Nephron progenitor cell (in vitro differentiated cells): Measurements from ENCODE around the gene MCM3.

Experiments
- DNase-seq: peaks from one replicate; pipeline ENCODE4 v3.0.0; 2021
- H3K27ac Mint-ChIP-seq: 2 replicates; pipeline ENCODE4 v1.8.0; 2021; ENCODE audit warnings: mild to moderate bottlenecking, moderate library complexity, mixed read lengths
- H3K27me3 Mint-ChIP-seq: 2 replicates; pipeline ENCODE4 v1.8.0; 2021; ENCODE audit warnings: mild to moderate bottlenecking, low read depth, mixed read lengths; ENCODE audit not compliant: poor library complexity
- H3K36me3 Mint-ChIP-seq: 2 replicates; pipeline ENCODE4 v1.8.0; 2021; ENCODE audit warnings: low read depth, mixed read lengths
- H3K4me1 Mint-ChIP-seq: 2 replicates; pipeline ENCODE4 v1.8.0; 2021; ENCODE audit warnings: mixed read lengths
- H3K4me3 Mint-ChIP-seq: 2 replicates; pipeline ENCODE4 v1.8.0; 2021; ENCODE audit warnings: mild to moderate bottlenecking, moderate library complexity, mixed read lengths
- H3K9me3 Mint-ChIP-seq: 2 replicates; pipeline ENCODE4 v1.8.0; 2021; ENCODE audit warnings: mild to moderate bottlenecking, moderate library complexity, mixed read lengths
- CTCF ChIP-seq: fragments of 200-600 bp; sonication (generic); IDR thresholded peaks from 2 replicates; pipeline ENCODE4 v1.5.0; 2021; ENCODE audit warnings: antibody characterized with exemption

Gene MCM3

DNA sequence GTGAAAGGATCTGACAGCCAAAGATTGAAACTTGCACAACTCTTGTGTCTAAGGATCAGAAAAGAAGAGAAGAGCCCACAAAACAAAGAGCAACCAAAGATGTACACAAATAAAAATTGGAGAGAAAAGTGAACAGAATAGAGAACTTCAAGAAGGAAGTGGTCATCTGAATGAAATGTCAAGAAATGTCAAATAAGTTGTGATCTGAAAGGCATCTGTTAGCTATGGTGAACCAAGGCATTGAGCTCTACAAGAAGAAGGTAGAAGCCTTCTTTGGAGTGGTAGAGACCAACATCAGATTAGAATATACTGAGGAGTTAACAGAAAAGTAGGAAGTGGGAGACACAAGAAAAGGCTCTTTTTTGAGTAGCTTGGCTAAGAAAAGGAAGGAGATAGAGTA, 68.8 kb downstream of the MCM3 start:
- DNase-seq, result no peak
- H3K27me3 Mint-ChIP-seq, result peaks cover 7% of the 10 kb centered on the region
- H3K36me3 Mint-ChIP-seq, result no peaks in the 10 kb centered on the region
- no peak for TF ChIP-seq CTCF
- no peak overlapping the region for H3K27ac Mint-ChIP-seq
- H3K9me3 Mint-ChIP-seq, result no peaks in the 10 kb centered on the region
- no peaks in the 10 kb centered on the region for H3K4me1 Mint-ChIP-seq
- H3K4me3 Mint-ChIP-seq, result no peak overlapping the region
